Stimulated activated naive B cell treated with anti-CD40 and anti-IgM and Interleukin-4, amounts not matched to agents 10 μg/mL and 1 μg/mL and 100 μg/mL, for 72 hours (primary cell): ENCODE data around the gene STMN3.
"Not testable (repeated sequence)": the region's sequence is repeated elsewhere in the genome, so short reads cannot be mapped to it uniquely, and the experiment has no call there.

ENCODE experiments used
- ATAC-seq, 2 donors: fragments of 150-1000 bp; cut with Tn5 transposase; replicated peaks; 2 replicates each; pipeline ENCODE4 v1.10.0; 2021; ENCODE audit warnings: moderate library complexity in 1 of 2
- DNase-seq: peaks from one replicate; pipeline ENCODE4 v3.0.0; 2021
- H3K27ac Mint-ChIP-seq: one replicate; pipeline ENCODE4 v1.8.0; 2022; ENCODE audit warnings: mild to moderate bottlenecking, mixed read lengths
- H3K27me3 Mint-ChIP-seq, 2 donors: one replicate each; pipeline ENCODE4 v1.8.0; 2022; ENCODE audit warnings: mixed read lengths in 2 of 2
- H3K36me3 Mint-ChIP-seq, 2 donors: one replicate each; pipeline ENCODE4 v1.8.0; 2022; ENCODE audit warnings: mixed read lengths in 2 of 2, mild to moderate bottlenecking in 1 of 2
- H3K4me1 Mint-ChIP-seq, 2 donors: one replicate each; pipeline ENCODE4 v1.8.0; 2022; ENCODE audit warnings: mixed read lengths in 2 of 2, mild to moderate bottlenecking in 1 of 2
- H3K4me3 Mint-ChIP-seq, 2 donors: one replicate each; pipeline ENCODE4 v1.8.0; 2022; ENCODE audit warnings: mild to moderate bottlenecking in 2 of 2, mixed read lengths in 2 of 2, moderate library complexity in 1 of 2
- H3K9me3 Mint-ChIP-seq, 2 donors: one replicate each; pipeline ENCODE4 v1.8.0; 2022; ENCODE audit warnings: mixed read lengths in 2 of 2, mild to moderate bottlenecking in 1 of 2

Gene STMN3

DNA sequence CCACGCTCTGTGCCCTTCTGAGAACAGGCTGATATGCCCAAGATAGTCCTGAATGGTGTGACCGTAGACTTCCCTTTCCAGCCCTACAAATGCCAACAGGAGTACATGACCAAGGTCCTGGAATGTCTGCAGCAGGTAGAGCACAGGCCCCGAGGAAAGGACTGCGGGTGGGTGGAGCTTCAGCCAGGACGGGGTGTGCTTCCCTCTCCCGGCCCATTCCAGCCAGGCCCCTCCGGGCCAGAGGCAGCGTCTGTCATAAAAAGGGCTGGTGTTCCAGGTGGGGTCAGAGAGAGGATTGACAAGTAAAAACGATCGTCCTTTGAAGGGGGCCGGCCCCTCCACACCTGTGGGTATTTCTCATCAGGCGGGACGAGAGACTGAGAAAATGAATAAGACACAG, 6.1 kb upstream of the STMN3 start:
- no peak for DNase-seq
- Mint-ChIP-seq H3K9me3 (no peaks in the 10 kb centered on the region), H3K27me3 (peaks cover 0 to 4% of the 10 kb centered on the region in 2 donors), H3K27ac (no peak overlapping the region), H3K4me3 (peak overlapping the region; percentile 87 to 89), H3K4me1 (peaks cover 11 to 32% of the 10 kb centered on the region in 2 donors), H3K36me3 (peaks cover 17 to 29% of the 10 kb centered on the region in 2 donors)
- ATAC-seq, result no peak

DNA sequence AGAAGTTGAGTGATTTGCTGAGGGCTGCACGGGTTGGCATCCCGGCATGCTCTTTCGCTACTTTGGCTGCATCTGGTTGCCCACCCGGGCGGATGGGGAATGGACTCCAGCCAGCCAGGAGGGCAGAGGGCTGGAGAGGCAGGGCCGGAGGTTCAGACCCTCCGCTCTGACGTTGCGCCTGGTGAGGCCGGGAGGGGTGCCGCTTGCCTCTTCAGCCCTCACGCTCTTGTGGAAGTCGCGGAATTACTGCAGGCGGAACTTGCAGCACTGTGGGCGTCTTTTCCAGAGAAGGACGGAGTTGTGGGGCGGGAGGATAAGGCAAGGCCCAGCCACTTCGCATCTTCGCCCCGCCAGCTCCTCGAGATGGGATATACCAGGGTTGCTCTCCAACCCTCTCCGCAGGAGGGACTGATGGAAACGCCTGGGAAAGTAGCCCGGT, 5.5 kb upstream of the STMN3 start:
- peaks cover 14 to 37% of the 10 kb centered on the region in 2 donors for H3K4me1 Mint-ChIP-seq
- DNase-seq, result no peak
- H3K9me3 Mint-ChIP-seq, result no peaks in the 10 kb centered on the region
- peak overlapping the region; percentile 96 for H3K27ac Mint-ChIP-seq
- peaks cover 0 to 4% of the 10 kb centered on the region in 2 donors for H3K27me3 Mint-ChIP-seq
- peaks cover 14 to 25% of the 10 kb centered on the region in 2 donors for H3K36me3 Mint-ChIP-seq
- ATAC-seq, result peak; percentile 45
- peak overlapping the region; percentile 87 to 89 for H3K4me3 Mint-ChIP-seq

DNA sequence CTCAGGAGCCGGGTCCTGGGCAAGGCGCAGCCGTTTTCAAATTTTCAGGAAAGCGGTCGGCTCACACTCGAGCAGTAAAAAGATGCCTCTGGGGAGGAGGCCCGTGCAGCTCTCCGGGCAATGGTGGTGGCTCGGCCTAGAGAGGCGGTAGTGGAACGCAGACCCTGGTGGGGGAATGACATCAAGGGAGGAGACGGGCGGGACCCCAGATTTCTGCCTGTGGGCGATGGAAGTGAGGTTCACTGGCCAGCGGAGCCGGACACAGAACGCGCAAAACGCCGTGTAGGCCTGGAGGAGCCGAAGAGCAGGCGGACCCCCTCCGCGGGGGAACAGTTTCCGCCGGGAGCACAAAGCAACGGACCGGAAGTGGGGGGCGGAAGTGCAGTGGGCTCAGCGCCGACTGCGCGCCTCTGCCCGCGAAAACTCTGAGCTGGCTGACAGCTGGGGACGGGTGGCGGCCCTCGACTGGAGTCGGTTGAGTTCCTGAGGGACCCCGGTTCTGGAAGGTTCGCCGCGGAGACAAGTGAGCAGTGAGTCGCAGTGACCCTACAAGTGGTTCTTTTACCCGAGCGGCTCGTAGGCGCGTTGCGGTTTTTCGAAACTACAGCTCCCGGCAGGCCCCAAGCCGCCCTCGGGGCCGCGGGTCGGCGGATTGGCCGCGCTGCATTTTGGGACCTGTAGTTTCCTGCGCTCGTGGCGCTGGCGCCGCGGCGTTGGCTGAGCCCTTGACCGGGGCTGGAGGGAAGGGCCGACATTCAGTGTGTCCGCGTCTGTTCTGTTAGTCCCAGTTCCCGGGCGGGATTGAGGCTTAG, 4.9 kb upstream of the STMN3 start, which contains the start of gene RTEL1:
RTEL1 (plus strand) TSS at position 376 of the 812 bp plus-strand sequence. CDS start 1,091 bp downstream, outside the sequence.
- H3K27me3 Mint-ChIP-seq, result peaks cover 0 to 4% of the 10 kb centered on the region in 2 donors
- peak; percentile 85 for DNase-seq
- peaks cover 12 to 25% of the 10 kb centered on the region in 2 donors for H3K36me3 Mint-ChIP-seq
- H3K4me3 Mint-ChIP-seq, result peak within 1 kb of the TSS; percentile 87 to 89
- H3K9me3 Mint-ChIP-seq, result no peaks in the 10 kb centered on the region
- H3K27ac Mint-ChIP-seq, result peak within 1 kb of the TSS; percentile 96
- H3K4me1 Mint-ChIP-seq, result peaks cover 15 to 40% of the 10 kb centered on the region in 2 donors
- peak; percentile 91 to 93 for ATAC-seq

DNA sequence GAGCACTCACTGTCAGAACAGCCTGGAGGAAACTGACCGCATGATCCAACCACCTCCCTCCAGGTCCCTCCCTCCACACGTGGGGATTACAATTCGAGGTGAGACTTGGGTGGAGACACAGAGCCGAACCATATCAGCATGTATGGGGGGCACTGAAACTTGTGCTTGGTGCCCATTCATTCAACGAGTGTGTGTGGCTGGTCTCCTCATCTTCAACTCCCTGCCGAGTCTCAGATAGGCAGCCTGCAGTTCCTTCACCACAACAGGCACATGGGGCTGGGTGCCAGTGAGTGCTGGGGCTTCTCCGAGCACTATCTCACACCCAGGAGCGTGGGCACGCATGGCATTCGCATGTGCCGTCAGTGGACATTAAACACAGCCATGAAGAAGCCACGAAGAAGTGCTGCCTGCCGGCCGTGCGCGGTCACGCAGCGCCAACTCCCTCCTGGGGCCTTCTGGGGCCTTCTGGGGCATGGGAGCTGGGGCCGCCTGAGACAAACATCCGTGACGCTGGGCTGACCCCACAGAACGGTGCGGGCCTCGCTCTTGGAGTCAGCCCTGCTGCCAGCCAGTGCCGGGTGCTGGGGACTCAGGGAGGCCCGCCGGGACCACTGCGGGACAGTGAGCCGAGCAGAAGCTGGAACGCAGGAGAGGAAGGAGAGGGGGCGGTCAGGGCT, 4.2 kb upstream of the STMN3 start:
- Mint-ChIP-seq H3K27me3 (peaks cover 0 to 4% of the 10 kb centered on the region in 2 donors), H3K27ac (peak overlapping the region; percentile 96), H3K4me3 (peak overlapping the region; percentile 87 to 89), H3K36me3 (peaks cover 10 to 23% of the 10 kb centered on the region in 2 donors), H3K4me1 (peaks cover 15 to 39% of the 10 kb centered on the region in 2 donors), H3K9me3 (no peaks in the 10 kb centered on the region)
- no peak for DNase-seq
- ATAC-seq, result no peak

DNA sequence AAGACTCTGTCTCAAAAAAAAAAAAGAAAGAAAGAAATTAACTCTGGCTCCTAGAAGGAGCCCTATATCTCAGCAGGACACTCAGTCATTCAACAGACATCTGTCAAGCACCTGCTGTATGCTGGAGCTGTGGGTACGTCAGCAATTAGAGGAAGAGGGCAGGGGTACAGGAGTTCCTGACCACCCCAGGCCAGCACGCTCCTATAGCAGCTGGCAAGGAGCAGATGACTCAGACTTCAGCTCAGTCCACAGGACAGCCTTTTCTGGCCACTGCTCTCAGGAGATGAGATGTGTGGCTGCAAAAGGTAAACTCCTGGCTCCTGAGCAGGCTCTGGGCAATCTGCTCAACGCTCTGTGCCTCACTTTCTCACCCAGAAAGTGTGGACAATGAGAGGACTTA, 3.2 kb upstream of the STMN3 start:
- peaks cover 18 to 42% of the 10 kb centered on the region in 2 donors for H3K4me1 Mint-ChIP-seq
- no peak overlapping the region for H3K4me3 Mint-ChIP-seq
- H3K36me3 Mint-ChIP-seq, result peaks cover 5 to 15% of the 10 kb centered on the region in 2 donors
- ATAC-seq (no peak), DNase-seq (no peak)
- H3K27me3 Mint-ChIP-seq, result peaks cover 3 to 7% of the 10 kb centered on the region in 2 donors
- no peaks in the 10 kb centered on the region for H3K9me3 Mint-ChIP-seq
- H3K27ac Mint-ChIP-seq, result no peak overlapping the region

DNA sequence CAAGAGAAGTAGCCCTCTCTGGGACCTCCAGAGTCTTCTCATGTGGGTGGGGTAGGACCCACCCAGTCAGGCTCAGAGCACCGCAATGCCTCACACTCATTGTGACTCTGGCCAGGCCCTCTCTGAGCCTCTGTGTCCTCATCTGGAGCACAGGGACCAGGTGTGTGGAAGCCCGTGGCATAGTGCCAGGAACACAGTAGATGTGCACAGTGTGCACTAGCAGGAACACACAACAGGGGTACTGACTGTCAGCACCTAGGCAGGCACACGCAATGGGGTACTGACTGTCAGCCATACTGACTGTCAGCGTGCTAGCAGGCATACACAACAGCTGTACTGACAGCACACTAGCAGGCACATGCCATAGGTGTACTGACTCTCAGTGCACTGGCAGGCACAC, 2.0 kb upstream of the STMN3 start:
- no peak for DNase-seq
- Mint-ChIP-seq H3K4me1 (peaks cover 18 to 44% of the 10 kb centered on the region in 2 donors), H3K27me3 (peaks cover 5 to 8% of the 10 kb centered on the region in 2 donors), H3K27ac (no peak overlapping the region), H3K4me3 (no peak overlapping the region), H3K9me3 (no peaks in the 10 kb centered on the region), H3K36me3 (peaks cover 5 to 12% of the 10 kb centered on the region in 2 donors)
- no peak for ATAC-seq

DNA sequence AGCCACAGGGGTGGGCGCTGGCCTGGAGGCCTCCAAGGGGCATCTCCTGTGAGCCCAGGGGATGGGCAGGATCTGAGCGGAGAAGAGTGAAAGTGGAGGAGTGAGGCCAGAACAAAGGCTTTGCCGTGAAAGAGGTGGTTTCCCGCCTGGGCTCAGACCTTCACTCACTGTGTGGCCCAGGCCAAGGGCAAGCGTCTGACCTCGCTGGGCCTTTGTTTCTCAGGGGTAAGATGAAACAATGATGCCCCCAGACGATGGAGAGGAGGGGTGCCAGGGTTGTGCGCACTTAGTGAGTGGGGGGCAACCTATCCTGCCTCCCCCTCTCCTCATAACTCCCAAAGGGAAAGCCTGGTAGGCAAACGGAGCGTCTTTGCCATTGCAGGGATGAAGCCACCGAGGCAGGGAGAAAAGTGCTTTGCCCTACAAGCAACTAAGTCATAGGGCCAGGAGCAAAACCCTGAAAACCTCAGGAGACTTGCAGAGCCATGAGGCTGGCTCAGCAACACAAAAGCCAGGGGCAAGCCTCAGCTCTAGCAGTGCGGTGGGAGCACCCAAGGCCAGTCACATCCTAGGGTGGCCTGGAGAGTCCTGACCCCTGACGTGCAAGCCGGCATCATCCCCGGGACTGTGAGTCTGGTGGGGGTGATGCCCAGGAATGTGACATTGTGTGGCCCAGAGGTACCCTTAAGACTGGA, 897 bp upstream of the STMN3 start:
- no peak for ATAC-seq
- H3K27me3 Mint-ChIP-seq, result peaks cover 5 to 8% of the 10 kb centered on the region in 2 donors
- no peaks in the 10 kb centered on the region for H3K9me3 Mint-ChIP-seq
- H3K4me1 Mint-ChIP-seq, result peaks cover 12 to 34% of the 10 kb centered on the region in 2 donors
- DNase-seq, result no peak
- peak overlapping the region; percentile 78 to 82 for H3K4me3 Mint-ChIP-seq
- H3K27ac Mint-ChIP-seq, result no peak overlapping the region
- peaks cover 0 to 5% of the 10 kb centered on the region in 2 donors for H3K36me3 Mint-ChIP-seq

DNA sequence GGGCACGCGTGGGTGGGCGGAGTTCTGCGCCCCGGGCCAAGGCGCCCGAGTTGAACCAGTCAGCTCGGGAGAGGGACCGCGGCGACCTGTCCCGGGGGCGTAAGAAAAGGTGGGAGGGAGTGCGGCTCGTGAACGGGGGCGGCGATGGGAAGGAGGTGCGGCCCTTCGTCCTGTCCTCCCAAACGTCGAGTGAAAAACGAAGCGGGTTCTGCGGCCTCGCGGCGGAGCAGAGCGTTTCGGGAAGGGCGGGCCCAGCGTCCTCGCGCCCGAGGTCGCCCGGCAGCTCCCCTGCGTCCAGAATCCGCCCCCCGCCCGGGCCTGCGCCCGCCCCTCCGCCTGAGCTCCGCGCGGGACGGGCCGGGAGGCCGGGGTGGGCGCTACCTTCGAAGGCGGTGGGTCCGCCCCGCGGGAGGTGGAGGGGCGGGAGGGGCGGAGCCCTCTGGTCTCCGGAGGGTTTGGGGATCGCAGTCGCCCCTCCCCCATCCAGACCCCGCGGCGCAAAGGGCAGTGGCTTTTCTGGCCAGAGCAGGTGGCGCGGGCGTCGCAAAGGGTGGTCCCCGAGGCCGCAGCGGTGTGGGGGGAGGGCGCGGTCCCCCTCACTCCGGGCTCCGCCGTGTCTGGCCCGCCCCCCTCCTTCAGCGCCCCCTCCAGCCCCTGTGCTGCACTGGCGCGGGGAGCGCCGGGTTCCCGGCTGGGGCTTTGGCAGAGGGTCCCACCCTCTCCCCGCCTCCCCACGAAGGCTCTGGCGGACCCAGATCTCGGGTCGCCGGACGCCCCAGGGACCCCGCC, 838 bp downstream of the STMN3 start:
- ATAC-seq (peak; percentile 18 to 30), DNase-seq (no peak)
- no peaks in the 10 kb centered on the region for H3K9me3 Mint-ChIP-seq
- no peaks in the 10 kb centered on the region for H3K36me3 Mint-ChIP-seq
- peaks cover 5 to 8% of the 10 kb centered on the region in 2 donors for H3K27me3 Mint-ChIP-seq
- peak overlapping the region; percentile 31 for H3K27ac Mint-ChIP-seq
- peaks cover 10 to 21% of the 10 kb centered on the region in 2 donors for H3K4me1 Mint-ChIP-seq
- H3K4me3 Mint-ChIP-seq, result peak overlapping the region; percentile 74 to 82

DNA sequence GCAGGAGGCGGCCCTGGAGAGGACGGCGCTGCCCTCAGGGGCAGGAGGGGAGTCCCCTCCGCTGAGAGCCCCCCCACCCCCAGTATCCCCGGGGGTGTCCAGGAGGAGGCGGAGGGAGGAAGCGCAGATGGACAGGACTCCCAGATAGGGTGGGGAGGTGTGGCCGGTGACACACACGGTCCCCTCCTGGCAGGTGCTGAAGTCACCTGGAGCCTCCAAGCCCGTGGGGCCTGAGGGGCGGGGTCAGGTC, 1.4 kb downstream of the STMN3 start:
- H3K36me3 Mint-ChIP-seq, result no peaks in the 10 kb centered on the region
- DNase-seq (no peak), ATAC-seq (peak in 1 of 2 donors; percentile 19)
- peak overlapping the region; percentile 31 for H3K27ac Mint-ChIP-seq
- H3K9me3 Mint-ChIP-seq, result no peaks in the 10 kb centered on the region
- H3K4me3 Mint-ChIP-seq, result peak overlapping the region; percentile 74 to 82
- H3K27me3 Mint-ChIP-seq, result peaks cover 5 to 8% of the 10 kb centered on the region in 2 donors
- peaks cover 9 to 18% of the 10 kb centered on the region in 2 donors for H3K4me1 Mint-ChIP-seq

DNA sequence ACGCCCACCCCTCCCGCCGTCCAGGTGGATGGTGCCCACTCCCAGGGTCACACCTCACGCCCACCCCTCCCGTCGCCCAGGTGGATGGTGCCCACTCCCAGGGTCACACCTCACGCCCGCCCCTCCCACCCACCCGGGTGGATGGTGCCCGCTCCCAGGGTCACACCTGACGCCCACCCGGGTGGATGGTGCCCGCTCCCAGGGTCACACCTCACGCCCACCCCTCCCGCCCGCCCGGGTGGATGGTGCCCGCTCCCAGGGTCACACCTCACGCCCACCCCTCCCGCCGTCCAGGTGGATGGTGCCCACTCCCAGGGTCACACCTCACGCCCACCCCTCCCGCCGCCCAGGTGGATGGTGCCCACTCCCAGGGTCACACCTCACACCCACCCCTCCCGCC, 2.7 kb downstream of the STMN3 start:
- peaks cover 9 to 18% of the 10 kb centered on the region in 2 donors for H3K4me1 Mint-ChIP-seq
- ATAC-seq, H3K36me3 Mint-ChIP-seq, H3K27ac Mint-ChIP-seq, H3K9me3 Mint-ChIP-seq, H3K27me3 Mint-ChIP-seq, DNase-seq, H3K4me3 Mint-ChIP-seq: not testable (repeated sequence)

DNA sequence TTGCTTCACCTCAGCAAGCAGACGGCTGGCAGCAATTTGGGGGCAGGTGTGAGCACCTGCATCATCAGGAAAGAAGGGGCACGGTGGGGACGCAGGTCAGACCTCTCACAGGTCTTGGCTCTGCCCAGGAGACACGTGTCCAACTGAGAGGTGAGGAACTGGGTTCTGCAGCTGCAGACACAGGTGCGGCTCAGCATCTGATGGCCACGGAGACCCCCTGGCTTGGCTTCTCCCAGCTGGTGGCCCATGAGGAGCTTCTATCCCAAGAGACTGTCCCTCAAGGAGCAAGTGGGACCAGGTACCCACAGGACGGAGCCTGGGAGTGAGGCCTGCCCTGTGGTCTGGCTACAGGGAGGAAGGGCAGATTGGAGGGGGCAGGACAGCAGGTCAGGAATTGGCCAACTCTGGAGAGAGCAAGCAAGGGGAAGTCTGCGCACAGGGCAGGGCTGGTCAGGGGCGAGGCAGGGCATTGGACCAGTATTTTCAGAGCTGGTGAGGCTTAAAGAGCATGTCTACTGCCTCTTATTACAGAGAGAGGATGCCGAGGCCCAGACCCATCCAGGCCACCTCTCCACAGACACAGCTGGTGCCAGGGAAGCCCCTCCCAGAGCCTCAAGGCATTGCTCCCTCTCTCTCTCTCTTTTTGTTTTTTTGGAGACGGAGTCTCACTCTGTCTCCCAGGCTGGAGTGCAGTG, 4.2 kb downstream of the STMN3 start:
- no peaks in the 10 kb centered on the region for H3K9me3 Mint-ChIP-seq
- ATAC-seq (no peak), DNase-seq (no peak)
- H3K27ac Mint-ChIP-seq, result no peak overlapping the region
- no peak overlapping the region for H3K4me3 Mint-ChIP-seq
- H3K4me1 Mint-ChIP-seq, result peaks cover 9 to 16% of the 10 kb centered on the region in 2 donors
- H3K27me3 Mint-ChIP-seq, result peaks cover 4 to 5% of the 10 kb centered on the region in 2 donors
- no peaks in the 10 kb centered on the region for H3K36me3 Mint-ChIP-seq

DNA sequence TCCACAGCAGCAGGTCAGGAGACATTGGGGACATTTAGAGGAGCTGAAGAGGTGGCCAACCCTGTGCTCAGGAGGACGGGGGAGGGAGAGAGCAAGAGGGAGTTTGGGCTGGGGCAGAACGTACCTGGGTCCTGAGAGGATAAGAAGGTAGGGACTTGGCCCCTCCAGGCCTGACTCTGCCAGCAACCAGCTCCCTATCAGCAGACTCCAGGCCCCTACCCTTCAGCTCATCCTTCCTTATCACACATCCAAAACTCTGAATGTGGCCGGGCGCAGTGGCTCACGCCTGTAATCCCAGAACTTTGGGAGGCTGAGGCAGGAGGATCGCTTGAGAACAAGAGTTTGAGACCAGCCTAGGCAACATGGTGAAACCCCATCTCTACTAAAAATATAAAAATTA, 5.0 kb downstream of the STMN3 start:
- peaks cover 4 to 5% of the 10 kb centered on the region in 2 donors for H3K27me3 Mint-ChIP-seq
- H3K27ac Mint-ChIP-seq, result no peak overlapping the region
- peaks cover 5 to 15% of the 10 kb centered on the region in 2 donors for H3K4me1 Mint-ChIP-seq
- ATAC-seq (no peak), DNase-seq (no peak)
- no peak overlapping the region for H3K4me3 Mint-ChIP-seq
- no peaks in the 10 kb centered on the region for H3K36me3 Mint-ChIP-seq
- no peaks in the 10 kb centered on the region for H3K9me3 Mint-ChIP-seq

DNA sequence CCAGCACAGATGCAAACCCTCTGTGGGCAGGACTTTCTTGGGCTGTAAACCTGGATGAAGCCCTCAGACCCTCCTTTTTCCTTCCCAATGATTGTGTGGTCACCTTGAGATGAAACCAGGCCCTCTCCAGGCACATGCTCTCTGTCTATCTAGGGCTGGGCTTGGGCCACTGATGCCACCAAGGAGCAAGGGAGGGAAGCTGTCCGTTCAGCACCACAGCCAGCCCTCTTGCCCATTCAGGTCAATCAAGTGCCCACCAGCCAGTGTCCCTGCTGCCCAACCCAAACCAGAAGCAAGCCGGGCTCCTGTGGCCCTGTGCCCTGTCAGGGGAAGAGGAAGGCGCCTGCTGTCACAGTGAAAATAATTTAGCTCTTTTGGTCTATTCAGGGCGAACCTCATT, 8.0 kb downstream of the STMN3 start:
- DNase-seq, result no peak
- ATAC-seq, result no peak
- Mint-ChIP-seq H3K4me3 (no peak overlapping the region), H3K36me3 (no peaks in the 10 kb centered on the region), H3K4me1 (peaks cover 7 to 14% of the 10 kb centered on the region in 2 donors), H3K27ac (no peak overlapping the region), H3K9me3 (no peaks in the 10 kb centered on the region), H3K27me3 (no peaks in the 10 kb centered on the region)
